Activated CD4-positive, alpha-beta T cell treated with anti-CD3 and anti-CD28 coated beads, Interleukin-2, amount 50 U/mL, for 4 hours (primary cell): ENCODE measurements around the gene RGL1.
"Not testable (repeated sequence)": the region's sequence is repeated elsewhere in the genome, so short reads cannot be mapped to it uniquely, and the experiment has no call there.

Experiments used
- DNase-seq, 2 experiments: peaks; one replicate each; pipeline ENCODE4 v3.0.0-alpha.2; 2020

The RGL1 gene

DNA sequence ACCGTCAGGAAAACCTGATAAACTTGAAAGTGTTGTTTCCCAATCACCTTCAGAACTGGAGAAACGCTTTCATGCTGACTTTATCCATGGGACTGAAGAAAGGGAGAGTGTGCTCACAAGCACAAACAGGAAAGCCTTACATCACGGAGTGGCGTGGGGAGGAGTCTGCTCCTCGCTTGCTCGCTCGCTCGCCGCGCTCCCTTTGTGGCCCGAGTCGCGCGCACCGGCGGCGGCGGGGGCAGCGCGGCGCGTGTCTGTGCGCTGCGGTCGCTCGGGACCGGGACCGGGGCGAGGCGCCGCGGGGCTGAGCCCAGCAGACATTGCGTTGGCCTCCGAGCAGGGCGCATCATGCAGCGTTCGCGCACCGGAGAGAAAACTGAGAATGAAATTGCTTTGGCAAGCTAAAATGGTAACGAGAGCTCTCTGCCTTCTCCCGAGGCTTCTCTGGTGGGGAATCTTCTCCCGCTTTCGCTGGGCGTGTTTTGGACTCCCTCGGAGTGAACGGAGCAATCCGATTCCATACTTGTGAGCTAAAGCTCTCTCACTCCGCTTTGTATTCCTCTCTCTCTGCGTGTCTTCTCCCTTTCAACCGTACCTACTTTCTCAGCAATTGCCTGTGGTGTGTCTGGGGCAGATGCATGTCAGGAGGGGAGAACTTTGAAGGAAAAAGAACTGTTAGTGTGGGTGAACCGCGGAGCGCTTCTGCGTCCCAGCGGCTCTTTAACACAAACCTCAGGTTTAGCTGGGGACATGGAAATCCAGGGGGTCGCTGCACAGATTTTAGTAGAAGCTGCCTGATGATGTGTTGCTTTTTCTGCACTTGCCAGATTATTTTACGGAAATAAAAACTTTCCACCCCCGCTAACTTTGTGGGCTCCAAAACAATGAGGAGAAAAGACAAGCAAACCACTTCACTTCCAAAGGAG lies at the start of gene RGL1:
Gene RGL1, plus strand, starts transcription at position 205 of the 926 bp plus-strand sequence. Its CDS starts 178 bp downstream, at position 383.
- peak in 1 of 2 experiments; percentile 0 for DNase-seq

DNA sequence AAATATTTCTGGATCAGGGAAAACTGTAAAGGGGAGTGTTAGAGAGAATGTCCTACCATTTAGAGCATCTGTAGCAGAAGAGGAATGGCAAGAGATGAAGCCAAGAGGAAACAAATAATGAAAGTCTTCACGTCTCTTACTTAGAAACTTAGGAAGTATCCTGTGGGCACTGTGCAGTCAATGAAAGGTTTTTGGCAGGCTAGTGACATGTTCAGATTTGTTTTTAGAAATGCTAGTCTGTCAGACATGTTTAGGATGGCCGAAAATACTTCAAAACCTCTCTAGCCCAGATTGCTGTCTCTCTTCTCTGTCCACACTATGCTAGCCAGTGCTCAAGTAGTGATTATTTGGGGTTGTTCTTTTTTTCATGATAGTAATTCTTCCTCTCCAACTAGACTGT lies 48.6 kb upstream of the RGL1 start:
- DNase-seq = no peak

DNA sequence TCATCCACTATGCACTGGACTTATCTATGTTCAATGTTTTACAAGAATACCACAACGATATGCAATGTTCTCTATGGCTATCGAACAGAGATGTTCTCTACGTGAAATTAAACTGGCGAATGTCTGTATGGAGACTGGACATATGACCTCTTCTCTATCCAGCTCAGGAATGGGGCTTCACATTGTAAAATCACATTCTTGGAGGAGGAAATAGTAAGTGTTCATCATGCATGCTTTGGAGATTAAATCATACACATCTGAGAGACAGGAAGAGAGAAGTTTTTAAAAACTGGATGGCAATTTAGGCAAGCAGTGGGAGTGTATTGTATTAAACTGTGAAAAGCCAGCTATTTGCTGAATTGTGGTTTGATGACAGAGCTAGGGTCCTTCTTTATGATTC lies 47.9 kb upstream of the RGL1 start:
- DNase-seq = no peak

DNA sequence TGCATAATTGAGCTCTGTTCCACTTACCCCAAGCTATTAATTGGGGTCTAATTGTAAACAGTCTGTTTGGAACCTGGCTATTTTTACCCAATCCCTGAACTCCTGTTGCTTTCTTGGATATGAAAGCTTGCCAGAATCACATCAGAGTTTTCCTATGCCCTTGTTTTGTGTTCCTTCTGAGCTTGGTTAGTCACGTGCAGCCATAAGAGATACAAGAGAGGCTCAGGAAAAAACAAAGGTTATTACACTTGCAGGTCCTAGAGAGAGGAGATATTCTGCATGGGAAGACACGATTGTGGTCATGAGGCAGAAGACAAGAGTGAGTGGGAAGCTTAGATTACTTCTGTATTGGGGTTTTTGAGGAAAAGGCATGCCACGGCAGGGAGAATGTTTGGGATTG lies 46.0 kb upstream of the RGL1 start:
- no peak for DNase-seq

DNA sequence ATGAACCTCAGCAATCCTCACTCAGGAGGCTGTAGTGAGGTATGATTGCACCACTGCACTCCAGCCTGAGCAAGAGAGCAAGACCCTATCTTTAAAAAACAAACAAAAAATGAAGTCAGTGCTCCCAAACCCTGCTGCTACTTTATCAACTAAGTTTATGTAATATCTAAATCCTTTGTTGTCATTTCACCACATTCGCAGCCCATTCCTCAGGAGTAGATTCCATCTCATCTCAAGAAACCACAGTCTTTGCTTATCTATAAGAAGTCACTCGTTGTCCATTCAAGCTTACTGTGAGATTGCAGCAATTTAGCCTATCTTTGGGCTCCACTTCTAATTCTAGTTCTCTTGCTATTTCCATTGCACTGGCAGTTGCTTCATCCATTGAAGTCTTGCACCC lies 44.3 kb upstream of the RGL1 start:
- DNase-seq = no peak

DNA sequence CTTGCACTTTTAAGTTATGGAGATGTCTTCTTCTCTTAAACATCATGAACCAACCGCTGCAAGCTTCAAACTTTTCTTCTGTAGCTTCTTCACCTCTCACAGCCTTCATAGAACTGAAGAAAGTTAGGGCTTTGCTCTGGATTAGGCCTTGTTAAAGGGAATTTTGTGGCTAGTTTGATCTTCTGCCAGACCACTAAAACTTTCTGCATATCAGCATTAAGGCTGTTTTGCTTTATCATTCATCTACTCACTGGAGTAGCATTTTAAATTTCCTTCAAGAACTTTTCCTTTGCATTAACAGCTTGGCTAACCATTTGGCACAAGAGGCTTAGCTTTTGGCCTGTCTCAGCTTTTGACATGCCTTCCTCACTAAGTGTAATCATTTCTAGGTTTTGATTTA lies 43.0 kb upstream of the RGL1 start:
- no peak for DNase-seq

DNA sequence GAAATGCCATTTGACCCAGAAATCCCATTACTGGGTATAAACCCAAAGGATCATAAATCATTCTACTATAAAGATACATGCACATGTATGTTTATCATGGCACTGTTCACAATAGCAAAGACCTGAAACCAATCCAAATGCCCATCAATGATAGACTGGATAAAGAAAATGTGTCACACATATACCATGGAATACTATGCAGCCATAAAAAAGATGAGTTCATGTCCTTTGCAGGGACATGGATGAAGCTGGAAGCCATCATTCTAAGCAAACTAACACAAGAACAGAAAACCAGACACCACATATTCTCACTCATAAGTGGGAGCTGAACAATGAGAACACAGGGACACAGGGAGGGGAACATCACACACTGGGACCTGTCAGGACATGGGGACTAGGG lies 42.1 kb upstream of the RGL1 start:
- not testable (repeated sequence) for DNase-seq

DNA sequence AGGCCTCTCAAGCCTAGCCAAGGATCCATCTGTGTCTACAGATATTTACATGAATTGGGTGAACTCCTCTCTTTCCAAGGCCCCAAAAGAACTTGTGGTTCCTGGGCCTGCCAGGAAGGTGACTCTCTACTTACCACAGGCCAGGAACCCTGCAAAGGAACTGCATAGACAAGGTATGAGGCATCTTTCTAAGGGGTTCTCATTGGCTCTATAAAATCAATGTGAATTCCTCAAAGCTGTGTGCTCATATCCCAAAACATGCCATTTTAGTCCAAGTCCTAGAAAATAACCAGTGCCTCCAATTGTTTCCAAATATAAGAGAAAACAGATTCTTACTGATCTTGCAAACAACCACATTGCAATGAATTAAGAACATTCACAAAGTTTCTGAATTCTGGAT lies 39.9 kb upstream of the RGL1 start:
- DNase-seq = no peak

DNA sequence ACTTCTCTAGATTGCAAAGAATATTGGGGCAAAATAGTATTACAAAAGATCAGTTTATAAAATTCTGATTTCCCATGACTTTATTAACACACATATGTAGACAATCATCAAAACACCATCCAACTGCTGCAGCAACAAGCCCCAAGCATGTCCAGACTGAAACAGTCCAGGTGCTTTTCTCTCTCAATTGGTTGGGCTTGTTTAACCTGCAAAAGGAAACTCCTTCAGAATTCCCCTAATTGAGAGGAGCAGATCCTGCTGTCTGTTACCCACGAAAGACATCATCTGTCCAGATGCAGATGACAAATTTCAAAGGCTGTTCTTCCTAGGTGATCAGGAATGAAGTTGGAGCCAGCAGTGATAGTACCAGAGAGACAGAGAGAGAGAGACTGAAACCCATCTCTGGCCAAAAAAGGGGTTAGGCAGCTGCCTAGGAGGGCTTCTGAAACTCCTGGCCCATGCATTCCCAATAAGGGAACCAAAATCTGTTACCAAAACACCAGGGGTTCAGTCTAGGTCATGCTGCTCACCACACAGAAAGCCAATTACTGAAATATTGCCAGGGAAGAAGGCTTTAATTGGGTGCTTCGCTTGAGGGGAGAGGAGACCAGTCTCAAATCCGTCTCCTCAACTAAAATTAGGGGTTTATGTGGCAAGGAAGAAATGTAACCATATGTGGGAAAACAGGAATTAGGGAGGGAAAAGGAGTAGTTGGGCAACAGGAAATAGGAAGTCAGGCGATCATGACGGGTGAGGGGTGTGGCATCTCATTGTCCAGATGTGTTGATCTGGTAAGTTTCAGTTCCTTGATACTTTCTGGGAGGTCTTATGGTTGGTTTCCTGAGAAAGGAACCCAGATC lies 34.7 kb upstream of the RGL1 start:
- DNase-seq = no peak

DNA sequence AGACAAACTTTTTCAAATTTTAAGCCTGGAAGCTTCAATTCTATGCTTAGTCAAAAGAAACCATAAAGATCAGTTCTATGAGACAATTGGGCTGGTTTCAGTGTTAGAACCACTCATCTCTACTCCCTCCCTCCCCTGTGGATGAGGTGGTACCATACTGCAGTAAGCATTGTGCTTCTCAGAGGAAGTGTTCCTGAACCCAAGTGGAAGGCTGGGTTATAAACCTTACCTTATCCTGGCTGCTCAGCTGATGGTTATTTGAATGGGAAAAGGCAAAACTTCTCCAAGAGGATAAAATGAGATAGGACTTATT lies 34.1 kb upstream of the RGL1 start:
- DNase-seq = no peak

DNA sequence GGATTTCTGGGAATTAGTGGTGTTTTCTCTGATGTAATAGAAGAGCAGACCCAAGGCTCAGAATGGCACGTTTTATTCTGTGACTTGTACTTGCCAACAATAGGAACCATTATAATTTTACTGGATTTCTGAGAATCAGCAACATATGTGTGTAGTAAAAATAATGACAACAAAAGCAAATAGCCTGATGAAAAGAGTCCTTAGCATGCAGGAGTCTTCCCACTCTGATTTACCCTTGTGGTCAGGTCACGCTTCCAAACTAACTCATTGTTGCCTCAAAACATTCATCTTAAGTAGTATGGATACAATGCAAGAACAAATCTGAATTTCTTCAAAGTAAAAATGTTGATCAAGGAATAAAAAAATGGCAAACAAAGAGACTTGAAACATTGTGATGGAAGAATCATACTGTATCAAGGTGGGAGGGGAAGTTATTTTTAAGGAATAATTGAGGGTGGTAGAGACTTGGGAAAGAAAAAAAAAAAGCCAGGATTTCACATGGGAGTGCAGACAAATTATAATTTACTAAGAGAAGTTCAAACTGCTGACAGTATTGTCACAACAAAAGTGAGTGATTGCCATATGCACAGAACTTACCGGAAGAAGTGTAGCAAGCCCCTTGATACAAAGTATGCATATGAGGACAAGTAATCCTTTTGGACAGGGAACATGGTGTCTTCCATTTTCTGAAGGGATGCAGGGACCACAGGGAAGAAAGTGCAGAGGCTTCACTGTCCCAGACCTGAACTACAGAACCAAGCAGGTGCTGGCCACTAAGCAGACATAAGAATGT lies 31.2 kb upstream of the RGL1 start:
- no peak for DNase-seq

DNA sequence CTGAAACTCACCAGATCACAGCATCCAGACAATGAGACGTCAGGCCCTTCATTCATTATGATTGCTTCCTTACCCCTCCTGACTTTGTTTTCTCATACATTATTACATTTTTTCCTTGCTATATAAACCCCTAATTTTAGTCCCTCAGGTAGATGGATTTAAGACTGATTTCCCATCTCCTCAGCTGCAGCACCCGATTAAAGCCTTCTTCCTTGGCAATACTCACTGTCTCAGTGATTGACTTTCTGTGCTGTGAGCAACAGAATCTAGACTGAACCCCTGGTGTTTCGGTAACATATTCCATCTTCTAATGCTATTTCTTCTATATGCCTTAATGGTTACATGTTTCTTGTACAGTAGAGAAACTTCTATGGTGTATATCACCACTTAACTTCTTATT lies 30.0 kb upstream of the RGL1 start:
- DNase-seq = no peak

DNA sequence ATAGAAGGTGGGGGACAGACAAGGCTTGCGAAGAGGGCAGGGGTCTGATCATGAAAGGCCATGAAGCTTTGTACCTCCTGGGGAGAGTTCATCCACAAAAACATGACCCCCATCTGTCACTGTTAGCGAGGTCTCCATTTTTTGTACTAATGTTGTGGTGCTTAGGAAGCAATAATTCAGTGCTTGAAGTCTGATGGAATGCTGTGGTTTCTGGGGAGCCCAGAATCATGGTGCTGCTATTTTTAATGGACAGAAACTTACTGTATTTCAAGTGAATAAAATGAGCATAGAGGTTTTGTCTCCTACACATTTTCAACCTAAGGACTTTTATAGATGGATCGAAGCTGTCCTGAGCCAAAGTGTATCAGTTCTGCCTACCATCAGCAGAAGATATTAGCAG lies 28.2 kb upstream of the RGL1 start:
- no peak for DNase-seq

DNA sequence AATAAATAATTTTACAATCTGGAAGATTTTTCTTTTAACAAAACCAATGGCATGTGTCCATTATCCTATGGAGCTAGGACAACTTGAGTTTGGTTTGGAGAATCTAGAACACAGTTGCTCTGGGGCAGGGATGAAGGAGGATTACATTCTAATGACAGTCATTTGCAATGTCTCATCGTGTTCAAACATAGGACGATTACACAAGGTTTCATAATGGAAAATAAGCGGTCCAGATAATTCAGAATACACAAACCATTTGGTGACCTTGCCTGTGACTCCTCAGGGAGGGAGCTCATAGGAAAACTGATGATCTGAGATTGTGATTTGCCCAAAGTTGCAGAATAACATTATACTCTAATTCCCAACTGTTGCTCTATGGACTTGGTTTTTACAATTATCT lies 27.6 kb upstream of the RGL1 start:
- DNase-seq = no peak

DNA sequence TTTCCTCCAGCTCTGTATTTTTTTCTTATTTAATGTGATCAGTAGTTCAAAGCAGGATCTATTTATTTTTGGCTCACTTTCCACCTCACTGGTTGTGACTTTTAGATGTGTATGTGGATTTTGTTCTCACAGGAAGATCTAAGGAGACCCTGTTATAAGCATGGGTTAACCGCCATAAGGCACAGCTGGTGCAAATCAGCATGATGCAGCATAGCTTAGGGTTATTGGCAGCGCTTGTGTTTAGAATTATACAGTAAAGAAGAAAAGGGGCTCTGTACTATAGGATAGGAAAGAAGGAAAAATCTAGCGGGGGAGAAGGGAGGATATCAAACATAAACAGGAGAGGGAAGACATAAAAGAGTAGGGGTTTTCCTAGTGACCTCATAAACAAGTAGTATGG lies 26.9 kb upstream of the RGL1 start:
- no peak for DNase-seq

DNA sequence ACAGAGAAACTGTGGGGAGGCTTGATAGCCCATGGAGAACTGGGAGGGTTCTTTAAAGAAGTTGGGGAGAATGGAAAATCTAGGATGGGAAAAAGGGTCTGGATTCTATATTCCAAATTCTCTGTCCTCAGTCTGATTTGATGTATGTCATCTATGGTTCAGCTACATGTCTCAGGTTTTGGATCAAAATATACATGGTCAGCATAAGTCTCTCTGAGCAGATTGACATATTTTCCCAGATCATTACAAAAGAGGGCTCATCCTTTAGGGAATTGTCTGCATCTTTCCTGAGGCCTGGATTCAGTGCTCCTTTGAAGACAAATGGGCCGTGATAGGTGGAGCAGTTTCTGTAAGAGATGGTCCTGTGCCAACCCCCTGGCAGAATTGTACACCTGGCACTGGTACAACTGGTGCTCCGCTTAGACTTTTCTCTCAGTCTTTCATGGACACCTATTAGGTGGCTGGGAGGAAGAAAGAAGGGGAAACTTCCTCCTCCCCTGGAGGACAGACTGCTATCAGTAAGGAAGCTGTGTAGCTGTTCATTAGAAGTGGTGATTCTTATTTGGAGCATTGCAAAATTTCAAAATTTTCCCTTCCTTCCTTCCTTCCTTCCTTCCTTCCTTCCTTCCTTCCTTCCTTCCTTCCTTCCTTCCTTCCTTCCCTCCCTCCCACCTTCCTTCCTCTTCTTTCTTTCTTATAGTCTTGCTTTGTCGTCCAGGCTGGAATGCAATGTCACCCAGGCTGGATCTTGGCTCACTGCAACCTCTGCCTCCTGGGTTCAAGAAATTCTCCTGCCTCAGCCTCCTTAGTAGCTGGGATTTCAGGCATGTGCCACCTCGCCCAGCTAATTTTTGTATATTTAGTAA lies 26.1 kb upstream of the RGL1 start:
- DNase-seq = no peak

DNA sequence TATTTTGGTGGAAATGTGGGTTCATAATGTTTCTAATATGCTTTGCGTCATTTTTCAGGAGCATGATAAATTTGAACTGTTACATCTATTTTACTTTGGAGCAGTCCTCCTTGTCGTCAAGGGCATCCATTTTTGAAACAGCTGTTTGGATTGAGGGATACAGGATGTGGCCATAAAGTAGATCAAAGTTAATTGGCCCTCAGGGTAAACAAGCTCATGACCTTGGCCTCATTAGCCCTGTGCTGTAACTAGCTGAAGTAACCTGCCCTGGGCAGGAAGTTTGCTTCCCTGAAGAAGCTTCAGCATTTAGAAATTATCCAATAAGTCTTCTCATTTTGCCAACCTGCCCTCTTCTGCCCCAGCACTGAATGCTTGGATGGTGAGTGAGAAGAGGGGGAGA lies 24.8 kb upstream of the RGL1 start:
- DNase-seq = no peak

DNA sequence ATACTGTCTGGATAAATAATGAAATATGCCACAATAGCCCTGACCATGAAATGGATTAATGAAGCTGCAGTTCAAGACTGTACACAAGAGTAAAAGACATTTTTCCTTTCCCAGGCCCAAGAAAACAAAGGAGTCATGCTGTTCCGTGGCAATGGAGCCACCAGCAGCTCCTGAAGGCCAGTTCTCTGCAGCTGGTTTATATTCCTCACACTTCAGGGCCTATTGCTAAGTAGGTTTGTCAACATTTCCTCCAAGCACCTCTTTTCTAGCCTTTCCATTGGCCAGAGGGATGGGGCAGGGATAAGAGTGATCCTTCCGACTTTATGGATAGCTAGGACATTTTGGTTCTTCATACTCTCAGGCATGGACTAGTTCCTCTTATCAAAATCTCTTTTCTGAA lies 24.2 kb upstream of the RGL1 start:
- no peak for DNase-seq

DNA sequence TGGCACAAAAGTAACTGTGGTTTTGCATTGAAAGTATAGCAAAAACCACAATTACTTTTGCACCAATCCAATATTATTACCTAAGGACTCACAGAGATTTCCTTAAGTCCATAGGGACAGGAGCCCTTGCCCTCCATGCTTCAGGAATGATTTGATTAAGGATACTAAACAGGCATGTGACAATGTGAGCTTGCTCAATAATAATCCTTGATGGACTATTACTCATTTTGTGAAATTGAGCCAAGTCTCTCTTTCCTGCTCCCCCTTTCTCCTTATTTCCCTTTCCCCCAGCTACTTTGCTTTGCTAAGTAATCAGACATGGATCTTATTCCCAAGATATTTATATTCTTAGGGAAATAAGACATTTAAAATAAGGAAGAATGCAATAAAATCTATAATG lies 21.6 kb upstream of the RGL1 start:
- no peak for DNase-seq

DNA sequence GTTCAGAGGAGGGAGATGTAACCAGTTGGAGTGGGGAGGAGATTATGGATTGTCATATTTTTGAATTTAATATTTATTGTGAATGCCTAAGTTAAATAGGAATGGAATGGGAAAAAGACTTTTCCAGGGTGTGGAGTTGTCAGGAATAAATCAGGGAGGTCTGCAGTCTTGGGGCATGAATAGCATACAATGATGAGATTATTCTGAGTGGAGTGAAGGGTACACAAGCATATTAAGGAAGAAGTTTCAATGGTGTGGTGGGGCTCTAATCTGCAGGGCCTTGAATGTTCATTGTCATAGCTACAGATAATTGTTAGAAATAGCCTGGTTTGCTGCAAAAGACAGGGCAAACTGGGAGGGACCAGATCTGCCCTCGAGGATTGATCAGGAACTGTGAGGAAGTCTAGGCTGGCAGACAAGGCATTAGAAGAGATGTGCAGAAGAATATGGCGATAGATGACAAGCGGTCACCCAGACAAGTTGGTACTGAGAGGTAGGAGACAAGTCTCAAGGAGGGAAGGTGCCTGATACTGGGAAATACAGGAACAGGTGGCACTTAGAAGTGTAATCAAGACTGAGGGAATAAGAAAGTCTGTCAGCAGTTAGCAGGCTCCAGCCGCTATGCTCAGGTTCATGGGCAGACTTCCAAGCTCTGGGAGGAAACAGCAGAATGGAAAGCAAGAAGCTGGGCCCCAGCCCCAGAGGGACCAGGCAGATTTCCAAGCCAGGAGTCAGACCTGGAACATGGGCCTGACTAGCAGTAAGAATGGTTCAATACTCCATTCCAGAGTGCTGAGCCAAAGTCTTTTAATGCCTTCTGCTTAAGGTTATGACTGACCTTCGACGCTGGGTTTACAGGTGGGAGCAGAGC lies 20.9 kb upstream of the RGL1 start:
- DNase-seq = no peak

DNA sequence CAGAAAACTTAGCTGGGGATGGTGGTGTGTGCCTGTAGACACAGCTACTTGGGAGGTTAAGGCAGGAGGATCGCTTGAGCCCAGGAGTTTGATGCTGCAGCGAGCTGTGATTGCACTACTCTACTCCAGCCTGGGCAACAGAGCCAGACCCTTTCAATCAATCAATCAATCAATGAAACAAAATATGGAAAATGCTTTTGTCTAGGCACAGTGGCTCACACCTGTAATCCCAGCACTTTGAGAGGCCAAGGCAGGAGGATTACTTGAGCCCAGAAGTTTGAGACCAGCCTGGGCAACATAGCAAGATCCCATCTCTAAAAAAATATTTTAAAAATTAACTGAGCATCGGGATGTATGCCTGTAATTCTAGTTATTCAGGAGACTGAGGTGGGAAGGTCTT lies 19.0 kb upstream of the RGL1 start:
- not testable (repeated sequence) for DNase-seq
